ENCODE measurements around the gene LDLRAP1.
"Not testable (repeated sequence)": the region's sequence is repeated elsewhere in the genome, so short reads cannot be mapped to it uniquely, and the experiment has no call there.

Gene LDLRAP1

DNA sequence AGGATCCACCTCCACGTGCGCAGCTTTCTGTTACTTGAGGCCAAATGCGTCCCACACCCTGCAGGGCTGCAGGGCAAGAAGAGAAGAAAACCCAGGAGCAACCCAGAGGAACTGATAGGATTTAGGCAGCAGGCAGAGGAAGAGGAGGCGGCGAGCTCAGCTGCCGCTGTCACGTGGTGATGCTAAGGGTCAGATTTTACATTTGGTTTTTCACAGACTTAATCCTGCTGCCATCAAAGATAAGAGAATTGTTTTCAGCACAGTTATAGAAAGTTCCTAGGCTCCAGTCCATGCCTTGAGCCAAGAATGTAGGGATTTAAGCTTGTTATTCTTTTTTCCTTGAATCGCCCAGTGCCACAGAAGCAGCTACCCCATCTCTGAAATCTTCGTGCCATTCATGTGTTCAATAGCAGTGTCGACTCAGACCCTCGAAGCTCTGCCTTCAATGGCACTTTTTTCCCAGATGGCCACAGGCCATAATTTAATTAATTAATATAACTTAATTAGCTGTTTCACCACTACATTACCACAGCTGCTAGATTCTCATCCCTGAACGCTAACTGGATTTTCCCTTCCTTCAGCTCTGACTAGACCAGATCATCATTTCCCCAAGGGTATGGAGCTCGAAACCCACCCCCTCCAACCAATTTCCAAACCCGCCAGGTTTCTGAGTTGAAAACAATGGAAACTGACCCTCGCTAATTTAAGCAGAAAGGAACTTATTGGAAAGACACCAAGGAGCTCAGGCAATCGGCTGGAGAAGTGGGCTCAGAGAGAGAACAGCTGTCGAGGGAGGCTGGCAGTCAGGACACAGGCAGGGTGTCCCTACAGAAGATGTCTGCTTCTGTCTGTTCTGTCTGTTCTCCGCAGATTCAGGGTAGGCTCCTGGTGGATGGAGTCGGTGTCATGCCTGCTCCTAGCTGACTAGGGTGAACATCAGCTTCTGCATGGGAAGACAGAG lies 36.2 kb downstream of the LDLRAP1 start:
- DNase-seq, result no peak

DNA sequence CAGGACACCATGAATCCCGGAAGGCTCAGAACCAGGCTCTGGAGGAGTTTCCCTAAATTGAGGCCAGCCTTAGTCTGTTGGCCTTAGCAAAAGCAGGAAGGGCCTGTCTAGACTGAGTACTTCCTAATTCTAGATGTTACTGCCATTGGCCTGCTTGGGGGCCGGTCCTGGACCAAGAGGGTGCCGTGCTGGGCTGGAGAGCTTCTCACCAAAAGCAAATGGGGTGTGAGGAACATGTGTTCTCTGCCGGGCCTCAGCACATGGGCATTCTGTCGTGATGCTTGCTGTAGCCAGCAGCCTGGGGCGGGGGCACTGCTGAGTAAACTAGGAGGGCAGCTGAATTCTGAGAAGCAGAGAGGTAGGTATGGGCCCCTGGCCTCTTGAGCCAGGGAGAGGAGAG lies 37.5 kb downstream of the LDLRAP1 start:
- no peak for DNase-seq

GRCh38 chr1:25581764-25582163 lies 38.4 kb downstream of the LDLRAP1 start:
- DNase-seq, result no peak

DNA sequence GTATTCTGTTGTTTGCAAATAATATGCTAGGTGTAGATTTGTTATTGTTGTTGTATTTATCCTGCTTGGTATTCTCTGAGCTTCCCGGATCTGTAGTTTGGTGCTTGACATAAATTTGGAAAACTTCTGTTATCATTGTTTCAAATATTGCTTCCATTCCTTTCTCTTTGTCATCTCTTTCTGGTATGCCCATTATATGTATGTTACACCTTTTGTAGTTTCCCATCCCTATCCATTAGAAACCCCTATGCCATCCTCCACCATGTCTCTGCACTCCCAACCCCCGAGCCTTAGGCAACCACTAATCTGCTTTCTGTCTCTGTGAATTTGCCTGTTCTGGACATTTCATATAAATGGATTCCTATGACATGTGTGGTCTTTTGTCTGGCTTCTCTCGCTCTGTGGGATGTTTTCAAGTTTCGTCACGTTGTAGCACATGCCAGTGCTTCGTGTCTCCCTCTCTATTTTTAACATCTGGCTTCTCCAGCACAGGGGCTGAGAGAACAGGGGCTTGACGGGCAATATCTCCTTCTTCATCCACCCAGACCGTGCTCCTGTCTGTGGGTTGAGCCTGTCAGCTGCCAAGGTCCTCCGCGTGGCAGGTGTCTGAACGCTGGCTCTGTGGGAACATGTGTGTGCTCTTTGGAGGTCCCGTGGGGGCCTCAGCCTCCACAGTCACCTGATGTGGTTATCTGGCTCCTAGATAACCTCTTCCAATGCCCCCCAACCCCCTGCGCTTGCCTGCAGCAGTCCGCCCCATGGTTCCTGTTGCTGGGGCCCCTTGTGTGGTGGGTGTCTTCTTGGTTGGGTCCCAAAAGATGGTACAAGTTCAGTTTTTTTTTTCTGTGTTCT lies 40.3 kb downstream of the LDLRAP1 start:
- no peak for DNase-seq

- no peak for DNase-seq
Measured at GRCh38 chr1:25586181-25586588, 42.8 kb downstream of the LDLRAP1 start.

GRCh38 chr1:25587290-25587689 lies 43.9 kb downstream of the LDLRAP1 start:
- no peak for DNase-seq

DNA sequence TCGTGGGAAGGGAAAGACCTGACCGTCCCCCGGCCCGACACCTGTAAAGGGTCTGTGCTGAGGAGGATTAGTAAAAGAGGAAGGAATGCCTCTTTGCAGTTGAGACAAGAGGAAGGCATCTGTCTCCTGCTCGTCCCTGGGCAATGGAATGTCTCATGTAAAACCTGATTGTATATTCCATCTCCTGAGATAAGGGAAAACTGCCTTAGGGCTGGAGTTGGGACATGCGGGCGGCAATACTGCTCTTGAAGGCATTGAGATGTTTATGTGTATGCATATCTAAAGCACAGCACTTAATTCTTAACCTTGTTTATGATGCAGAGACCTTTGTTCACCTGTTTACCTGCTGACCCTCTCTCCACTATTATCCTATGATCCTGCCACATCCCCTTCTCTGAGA lies 44.8 kb downstream of the LDLRAP1 start:
- not testable (repeated sequence) for DNase-seq

GRCh38 chr1:25588786-25589185 lies 45.4 kb downstream of the LDLRAP1 start:
- not testable (repeated sequence) for DNase-seq

DNA sequence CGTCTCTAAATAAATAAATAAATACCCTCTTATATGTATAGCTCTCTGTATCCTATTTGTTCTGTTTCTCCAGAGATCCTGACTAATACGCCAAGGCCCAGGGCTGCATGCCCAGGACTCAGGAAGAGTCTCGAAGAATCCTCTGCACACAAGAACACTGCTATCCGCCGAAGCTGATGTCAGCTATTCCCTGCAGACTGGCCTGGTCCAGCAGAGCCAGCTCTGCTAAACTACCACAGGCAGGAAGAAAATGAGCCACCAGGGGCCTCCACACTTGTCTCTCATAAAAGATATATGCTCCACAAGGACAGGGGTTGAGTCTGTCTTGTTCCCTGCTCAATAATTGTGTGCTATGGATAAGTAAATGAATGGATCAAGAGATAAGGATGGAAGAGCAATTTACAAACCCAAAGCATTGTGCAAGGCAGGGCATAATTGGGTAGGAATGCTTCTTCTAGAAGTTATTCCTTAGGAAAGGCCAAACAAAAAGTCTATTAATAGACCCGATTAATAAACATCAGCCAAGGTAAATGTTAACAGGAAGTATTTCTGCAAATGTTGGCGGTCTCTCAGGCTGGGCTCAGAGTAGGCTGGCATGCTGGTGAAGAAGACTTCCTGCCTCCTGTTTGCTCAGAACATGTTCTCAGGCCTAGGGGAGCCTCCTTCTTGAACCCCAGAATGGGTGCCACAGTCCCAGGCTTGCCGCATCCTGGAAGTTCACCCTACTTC lies 46.9 kb downstream of the LDLRAP1 start:
- no peak for DNase-seq

- DNase-seq, result no peak
Measured at GRCh38 chr1:25593861-25594260, 50.5 kb downstream of the LDLRAP1 start.

GRCh38 chr1:25594971-25595370 lies 51.6 kb downstream of the LDLRAP1 start:
- no peak for DNase-seq

GRCh38 chr1:25596641-25597040 lies 53.2 kb downstream of the LDLRAP1 start:
- DNase-seq, result not testable (repeated sequence)

DNA sequence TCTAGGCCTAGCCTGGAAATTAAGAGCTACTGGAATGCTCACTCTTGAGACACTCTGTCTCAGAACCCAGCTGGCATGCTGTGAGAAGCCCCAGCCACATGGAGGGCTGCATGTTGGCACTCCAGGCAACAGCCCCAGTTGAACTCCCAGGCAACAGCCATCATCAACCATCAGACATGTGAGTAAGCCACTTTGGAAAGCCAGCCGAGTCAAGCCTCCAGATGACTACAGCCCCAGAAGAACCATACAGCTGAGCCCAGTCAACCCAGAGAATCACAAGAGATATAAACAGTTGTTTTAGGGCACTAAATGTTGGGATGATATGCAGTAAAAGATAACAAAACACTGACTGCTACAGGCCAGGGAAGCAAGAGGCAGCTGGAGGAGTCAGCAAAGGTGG lies 55.5 kb downstream of the LDLRAP1 start:
- no peak for DNase-seq

DNA sequence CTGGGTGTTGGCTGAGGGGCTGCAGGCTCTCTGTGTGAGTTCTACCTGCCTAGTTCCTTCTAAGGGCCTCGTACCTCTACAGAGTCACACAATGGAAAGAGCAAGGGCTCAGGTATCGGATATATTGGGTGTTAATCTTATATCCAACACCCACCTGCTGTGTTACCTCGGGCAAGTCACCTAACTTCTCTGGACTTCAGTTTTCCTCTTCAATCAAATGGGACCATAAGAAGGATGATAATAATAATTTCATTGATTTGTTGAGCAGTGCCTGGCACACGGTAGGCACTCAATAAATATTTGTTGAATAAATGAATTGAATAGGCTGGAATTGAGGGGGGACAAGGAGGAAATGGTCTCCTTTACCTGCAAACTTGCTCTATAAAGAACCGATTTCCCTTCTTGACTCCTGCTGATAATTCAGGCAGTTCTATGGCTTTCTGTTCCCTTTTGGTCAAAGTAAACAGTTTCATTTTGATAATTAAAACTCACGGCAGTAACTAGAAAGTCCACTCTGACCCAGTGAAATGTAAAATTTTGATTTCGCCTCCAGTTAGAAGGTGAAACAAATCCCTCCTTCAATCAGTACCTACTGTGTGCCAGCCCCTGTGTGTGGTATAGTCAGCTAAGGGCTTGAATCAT lies 56.7 kb downstream of the LDLRAP1 start:
- DNase-seq, result no peak

- not testable (repeated sequence) for DNase-seq
Measured at GRCh38 chr1:25600971-25601699, 57.7 kb downstream of the LDLRAP1 start.

- not testable (repeated sequence) for DNase-seq
Measured at GRCh38 chr1:25603779-25604538, 60.6 kb downstream of the LDLRAP1 start.

GRCh38 chr1:25607123-25607522 lies 63.7 kb downstream of the LDLRAP1 start:
- no peak for DNase-seq

- DNase-seq, result no peak
Measured at GRCh38 chr1:25608488-25609178, 65.2 kb downstream of the LDLRAP1 start.

GRCh38 chr1:25609921-25610320 lies 66.5 kb downstream of the LDLRAP1 start:
- no peak for DNase-seq

All from NCI-H774 (cell line).